Skeletal muscle cell (primary cell): ENCODE results near the gene NPHS2.
"Not testable (repeated sequence)": the region's sequence is repeated elsewhere in the genome, so short reads cannot be mapped to it uniquely, and the experiment has no call there.

ENCODE experiments used
- DNase-seq: peaks from one replicate; pipeline ENCODE4 v3.0.0-alpha.2; 2010; ENCODE audit warnings: low read depth
- H3K4me3 ChIP-seq: 2 replicates; pipeline ENCODE4 v1.5.1; 2011; ENCODE audit warnings: low read depth, mild to moderate bottlenecking, control low read depth, low read length, moderate library complexity

The NPHS2 gene

GRCh38 chr1:179549368-179549700 is 26.4 kb downstream of the NPHS2 start:
- no peak for DNase-seq
- H3K4me3 ChIP-seq = no peak overlapping the region

GRCh38 chr1:179548666-179549367 is 26.9 kb downstream of the NPHS2 start:
- DNase-seq = no peak
- H3K4me3 ChIP-seq = no peak overlapping the region

GRCh38 chr1:179547021-179547535 is 28.7 kb downstream of the NPHS2 start:
- no peak for DNase-seq
- H3K4me3 ChIP-seq = no peak overlapping the region

- no peak overlapping the region for H3K4me3 ChIP-seq
- no peak for DNase-seq
Observed at GRCh38 chr1:179545321-179545720, 30.4 kb downstream of the NPHS2 start.

DNA sequence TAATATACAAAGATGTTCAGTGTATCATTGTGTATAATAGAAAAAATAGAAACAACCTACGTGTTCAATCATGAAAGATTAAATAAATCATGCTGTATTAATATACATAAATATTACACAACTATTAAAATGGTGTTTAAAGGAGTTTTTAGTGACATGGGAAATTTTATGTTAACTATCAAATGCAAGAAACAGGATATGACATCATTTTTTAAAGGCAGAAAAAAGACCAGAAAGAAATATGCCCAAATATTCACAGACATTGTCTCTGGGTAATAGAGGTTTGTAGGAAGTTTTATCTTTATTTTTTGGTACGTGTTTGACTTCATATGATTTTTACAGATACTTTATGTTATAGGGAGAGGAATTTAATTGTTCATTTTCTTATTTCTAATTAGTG is 34.0 kb downstream of the NPHS2 start:
- DNase-seq = no peak
- H3K4me3 ChIP-seq = no peak overlapping the region

DNA sequence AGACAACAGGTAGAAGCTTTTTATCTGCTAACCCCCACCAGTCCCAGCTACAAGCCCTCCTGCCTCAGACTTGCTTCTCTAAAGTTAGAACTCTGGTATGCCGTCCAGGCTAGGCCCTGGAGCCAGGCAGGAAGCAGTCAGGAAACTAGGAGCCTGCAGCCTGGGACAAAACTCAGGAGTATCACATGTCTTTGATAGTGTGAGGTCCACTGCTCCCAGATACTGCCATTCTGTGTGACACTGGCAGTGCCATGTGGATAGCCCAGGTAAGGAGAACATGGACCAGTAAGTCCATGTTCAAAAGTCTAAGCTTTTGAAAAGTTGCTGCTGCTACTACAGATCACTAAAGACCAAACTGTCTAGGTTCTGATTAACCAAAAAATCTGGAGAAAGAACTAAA is 45.4 kb downstream of the NPHS2 start:
- no peak for DNase-seq
- no peak overlapping the region for H3K4me3 ChIP-seq

DNA sequence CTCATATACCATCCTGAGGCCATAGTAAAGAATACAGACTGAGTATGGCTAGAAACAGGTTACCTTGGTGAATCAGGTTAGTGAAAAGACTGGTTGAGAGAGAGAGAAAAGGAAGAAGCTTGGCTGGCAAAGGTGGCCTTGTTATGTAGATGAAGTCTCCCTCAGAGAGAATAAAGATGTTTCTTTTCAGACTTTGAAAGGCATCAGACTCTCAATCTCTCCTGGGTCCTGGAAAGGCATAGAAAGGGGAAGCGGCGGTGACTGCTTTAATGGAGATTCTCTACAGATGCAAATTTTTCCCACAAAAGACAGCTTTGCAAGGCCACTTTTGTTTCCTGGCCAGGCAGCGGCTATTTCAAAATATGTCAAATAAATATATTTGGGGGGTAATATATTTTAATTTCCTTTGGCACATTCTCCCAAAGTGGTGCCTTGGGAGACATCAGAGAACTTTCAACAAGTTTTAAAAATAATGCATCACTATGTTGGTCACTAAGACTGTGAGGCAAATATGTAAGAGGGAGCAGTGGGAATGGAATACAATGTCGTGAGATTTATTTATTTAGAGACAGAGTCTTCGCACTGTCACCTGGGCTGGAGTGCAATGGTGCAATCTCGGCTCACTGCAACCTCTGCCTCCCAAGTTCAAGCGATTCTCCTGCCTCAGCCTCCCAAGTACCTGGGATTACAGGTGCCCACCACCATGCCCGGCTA is 46.1 kb downstream of the NPHS2 start:
- no peak for DNase-seq
- H3K4me3 ChIP-seq = no peak overlapping the region

DNA sequence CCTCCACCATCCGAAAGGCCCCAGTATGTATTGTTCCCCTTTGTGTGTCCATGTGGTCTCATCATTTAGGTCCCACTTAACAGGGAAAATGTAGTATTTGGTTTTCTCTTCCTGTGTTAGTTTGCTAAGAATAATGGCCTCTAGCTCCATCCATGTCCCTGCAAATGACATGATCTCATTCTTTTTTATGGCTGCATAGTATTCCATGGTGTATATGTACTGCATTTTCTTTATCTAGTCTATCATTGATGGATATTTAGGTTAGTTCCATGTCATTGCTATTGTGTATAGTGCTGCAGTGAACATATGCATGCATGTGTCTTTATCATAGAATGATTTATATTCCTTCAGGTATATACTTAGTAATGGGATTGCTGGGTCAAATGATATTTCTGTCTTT is 57.2 kb downstream of the NPHS2 start:
- not testable (repeated sequence) for DNase-seq, H3K4me3 ChIP-seq

DNA sequence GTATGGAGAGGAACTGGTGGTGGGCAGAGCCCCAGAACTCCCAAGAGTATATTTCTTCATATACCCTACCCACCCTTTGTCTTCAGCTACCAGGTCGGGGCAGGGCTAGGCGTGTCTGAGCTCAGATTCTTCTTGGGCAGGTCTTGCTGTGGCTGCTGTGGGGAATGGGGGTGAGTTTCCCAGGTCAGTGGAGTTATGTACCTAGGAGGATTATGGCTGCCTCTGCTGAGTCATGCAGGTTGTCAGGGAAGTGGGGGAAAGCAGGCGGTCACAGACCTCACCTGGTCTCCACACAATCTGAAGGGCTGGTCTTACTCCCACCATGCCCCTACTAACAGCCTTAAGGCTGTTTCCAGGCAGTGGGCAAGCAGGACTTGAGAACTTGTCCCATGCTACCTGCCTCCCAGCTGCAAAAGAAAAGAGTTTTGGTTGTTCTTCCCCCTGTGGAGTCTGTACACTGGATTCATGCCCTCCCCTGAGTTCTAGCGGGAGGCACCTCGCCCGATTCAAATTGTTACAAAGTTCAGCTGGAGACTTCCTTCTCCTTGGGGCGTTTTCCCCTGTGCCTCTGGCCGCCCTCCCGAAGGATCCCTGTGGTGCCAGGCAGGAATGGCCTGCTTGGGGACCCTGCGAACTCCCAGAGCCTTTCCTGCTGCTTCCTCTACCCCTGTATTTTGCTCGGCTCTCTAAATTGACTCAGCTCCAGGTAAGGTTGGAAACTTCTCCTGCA is 58.6 kb downstream of the NPHS2 start:
- no peak for DNase-seq
- H3K4me3 ChIP-seq = no peak overlapping the region

DNA sequence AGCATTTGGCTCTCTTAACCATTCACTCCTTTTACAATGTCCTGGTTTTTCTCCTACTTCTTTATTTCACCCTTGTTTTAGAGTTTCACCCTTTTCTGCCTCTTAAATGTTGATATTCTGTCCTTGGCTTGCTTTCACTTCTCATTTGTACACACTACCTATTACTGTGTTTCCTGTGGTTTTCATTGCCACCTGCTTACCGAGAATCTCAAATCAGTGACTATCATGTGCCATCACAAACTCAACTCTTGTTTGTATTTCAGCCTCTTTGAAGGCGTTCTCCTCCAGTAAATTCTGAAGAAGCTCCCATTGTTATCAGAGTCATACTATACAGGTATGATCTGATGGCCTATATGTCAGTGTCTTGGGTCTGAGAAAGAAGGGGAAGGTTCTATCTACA is 65.7 kb downstream of the NPHS2 start:
- no peak overlapping the region for H3K4me3 ChIP-seq
- DNase-seq = no peak

DNA sequence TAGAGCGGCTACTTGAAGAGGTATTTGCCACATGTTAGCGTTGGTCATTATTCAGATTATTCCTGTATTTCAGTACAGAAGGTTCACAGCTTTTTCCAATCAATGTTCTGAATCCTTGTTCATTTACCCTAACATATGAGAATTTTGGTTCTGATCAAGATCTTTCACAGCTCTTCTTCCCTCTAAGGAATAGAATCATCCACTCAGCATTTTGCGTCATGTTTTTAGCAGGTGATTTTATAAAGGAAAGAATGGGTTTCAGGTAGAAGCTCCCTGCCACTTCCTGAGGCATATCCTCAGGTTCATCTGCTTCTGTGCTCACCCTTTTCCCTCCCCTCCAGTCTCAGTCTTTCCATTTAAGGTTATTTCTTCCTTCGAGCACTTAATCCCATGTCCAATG is 66.4 kb downstream of the NPHS2 start:
- H3K4me3 ChIP-seq = no peak overlapping the region
- no peak for DNase-seq

DNA sequence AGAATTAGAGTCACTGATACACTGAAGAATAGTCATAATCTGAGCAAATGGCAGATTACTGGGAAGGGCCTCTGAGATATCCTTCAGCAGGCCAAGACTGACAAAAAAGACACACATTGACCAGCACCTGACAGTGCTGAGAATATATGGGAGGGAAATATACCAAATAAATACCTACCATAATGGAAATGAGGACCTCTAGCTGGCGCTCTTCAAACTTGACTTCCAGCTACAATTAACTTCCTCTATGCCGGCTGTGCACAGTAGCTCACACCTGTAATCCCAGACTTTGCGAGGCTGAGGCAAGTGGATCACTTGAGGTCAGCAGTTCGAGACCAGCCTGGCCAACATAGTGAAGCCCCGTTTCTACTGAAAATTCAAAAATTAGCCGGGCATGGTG is 69.5 kb downstream of the NPHS2 start:
- DNase-seq = no peak
- no peak overlapping the region for H3K4me3 ChIP-seq
